ENCODE measurements around the gene CNGA3.

The CNGA3 gene

GRCh38 chr2:98390571-98391476 lies 44.6 kb downstream of the CNGA3 start (continued):
- TF ChIP-seq, protein P1, sequence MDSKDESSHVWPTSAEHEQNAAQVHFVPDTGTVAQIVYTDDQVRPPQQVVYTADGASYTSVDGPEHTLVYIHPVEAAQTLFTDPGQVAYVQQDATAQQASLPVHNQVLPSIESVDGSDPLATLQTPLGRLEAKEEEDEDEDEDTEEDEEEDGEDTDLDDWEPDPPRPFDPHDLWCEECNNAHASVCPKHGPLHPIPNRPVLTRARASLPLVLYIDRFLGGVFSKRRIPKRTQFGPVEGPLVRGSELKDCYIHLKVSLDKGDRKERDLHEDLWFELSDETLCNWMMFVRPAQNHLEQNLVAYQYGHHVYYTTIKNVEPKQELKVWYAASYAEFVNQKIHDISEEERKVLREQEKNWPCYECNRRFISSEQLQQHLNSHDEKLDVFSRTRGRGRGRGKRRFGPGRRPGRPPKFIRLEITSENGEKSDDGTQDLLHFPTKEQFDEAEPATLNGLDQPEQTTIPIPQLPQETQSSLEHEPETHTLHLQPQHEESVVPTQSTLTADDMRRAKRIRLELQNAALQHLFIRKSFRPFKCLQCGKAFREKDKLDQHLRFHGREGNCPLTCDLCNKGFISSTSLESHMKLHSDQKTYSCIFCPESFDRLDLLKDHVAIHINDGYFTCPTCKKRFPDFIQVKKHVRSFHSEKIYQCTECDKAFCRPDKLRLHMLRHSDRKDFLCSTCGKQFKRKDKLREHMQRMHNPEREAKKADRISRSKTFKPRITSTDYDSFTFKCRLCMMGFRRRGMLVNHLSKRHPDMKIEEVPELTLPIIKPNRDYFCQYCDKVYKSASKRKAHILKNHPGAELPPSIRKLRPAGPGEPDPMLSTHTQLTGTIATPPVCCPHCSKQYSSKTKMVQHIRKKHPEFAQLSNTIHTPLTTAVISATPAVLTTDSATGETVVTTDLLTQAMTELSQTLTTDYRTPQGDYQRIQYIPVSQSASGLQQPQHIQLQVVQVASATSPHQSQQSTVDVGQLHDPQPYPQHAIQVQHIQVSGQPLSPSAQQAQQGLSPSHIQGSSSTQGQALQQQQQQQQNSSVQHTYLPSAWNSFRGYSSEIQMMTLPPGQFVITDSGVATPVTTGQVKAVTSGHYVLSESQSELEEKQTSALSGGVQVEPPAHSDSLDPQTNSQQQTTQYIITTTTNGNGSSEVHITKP (tag by site-specific recombination; IDR thresholded peaks at IDR 0.05): no peak
- TF ChIP-seq ZIC2 (tag by site-specific recombination; IDR thresholded peaks at IDR 0.05) (no peak), SP2 (tag by site-specific recombination; IDR thresholded peaks at IDR 0.05) (no peak), CTCF (tag by site-specific recombination; IDR thresholded peaks at IDR 0.05) (no peak)

DNA sequence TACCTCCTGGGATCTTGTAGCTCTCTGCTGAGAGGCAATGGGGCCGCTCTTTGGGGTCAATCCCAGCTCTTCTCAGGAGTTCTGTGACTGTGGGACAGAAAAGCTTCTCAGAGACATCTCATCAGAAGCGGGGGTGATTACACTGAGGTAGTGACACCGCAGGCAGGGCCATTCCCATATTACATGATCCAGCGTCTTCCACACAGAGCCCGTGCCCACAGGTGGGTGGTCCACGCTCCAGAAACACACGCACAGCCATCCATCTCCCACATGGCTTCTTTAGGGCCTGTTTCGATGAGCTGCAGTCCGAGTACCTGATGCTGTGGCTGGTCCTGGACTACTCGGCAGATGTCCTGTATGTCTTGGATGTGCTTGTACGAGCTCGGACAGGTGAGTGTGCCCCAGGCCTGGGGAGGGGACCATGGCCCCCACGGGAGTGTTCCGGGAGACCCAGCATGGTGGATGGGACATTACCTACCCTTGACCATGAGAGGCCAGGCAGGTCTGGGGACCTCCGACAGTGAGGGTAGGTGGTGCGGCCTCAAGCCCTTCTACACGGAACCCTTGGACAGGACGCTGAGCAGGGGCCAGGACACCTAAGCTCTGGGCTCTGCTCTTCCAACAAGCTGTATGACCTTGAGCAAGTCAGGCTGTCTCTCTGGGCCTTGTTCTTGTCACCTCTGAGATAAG lies 45.5 kb downstream of the CNGA3 start:
- H3K9me3 ChIP-seq (ENCODE audit: control insufficient read depth, insufficient read depth, low read depth, low read length): no peaks in the 10 kb centered on the region
- POLR2A ChIA-PET: no interaction called here
- no peaks in the 10 kb centered on the region for H3K36me3 ChIP-seq (ENCODE audit: control insufficient read depth in 2 of 2, insufficient read depth in 1 of 2, low read length in 2 of 2)
- no peak overlapping the region for H3K4me3 ChIP-seq (ENCODE audit: low read depth, low read length)
- no peak for TF ChIP-seq ZNF544 (tag by site-specific recombination; IDR thresholded peaks at IDR 0.05)
- TF ChIP-seq ZNF701 (tag by site-specific recombination; IDR thresholded peaks at IDR 0.05): no peak
- no peak for TF ChIP-seq ZNF747 (tag by site-specific recombination; IDR thresholded peaks at IDR 0.05)
- TF ChIP-seq ZNF175 (tag by site-specific recombination; IDR thresholded peaks at IDR 0.05): no peak
- TF ChIP-seq ZNF398 (tag by site-specific recombination; IDR thresholded peaks at IDR 0.05): no peak
- H3K4me1 ChIP-seq (ENCODE audit: control insufficient read depth, insufficient read depth, low read length): no peaks in the 10 kb centered on the region
- CTCF ChIA-PET: interaction anchor here (0.7 kb wide), 1 partner anchor 107 kb away, joined by 3 read pairs; no protein-coding TSS in a partner anchor
- H3K27ac ChIP-seq (ENCODE audit: extremely low read depth, low read depth, low read length): no peak overlapping the region

- ChIA-PET POLR2A (interaction anchor here (0.6 to 0.7 kb wide), 2 partner anchors 209 to 556 kb away, joined by 3 read pairs; no protein-coding TSS in a partner anchor), CTCF (interaction anchor here (0.7 kb wide), 1 partner anchor 640 kb away, joined by 3 read pairs; no protein-coding TSS in a partner anchor)
- H3K4me3 ChIP-seq (ENCODE audit: low read depth, low read length): no peak overlapping the region
- H3K27ac ChIP-seq (ENCODE audit: extremely low read depth, low read depth, low read length): no peak overlapping the region
- H3K4me1 ChIP-seq (ENCODE audit: control insufficient read depth, insufficient read depth, low read length): no peaks in the 10 kb centered on the region
- H3K9me3 ChIP-seq (ENCODE audit: control insufficient read depth, insufficient read depth, low read depth, low read length): no peaks in the 10 kb centered on the region
- H3K36me3 ChIP-seq (ENCODE audit: control insufficient read depth in 2 of 2, insufficient read depth in 1 of 2, low read length in 2 of 2): no peaks in the 10 kb centered on the region
- TF ChIP-seq ZNF132 (tag by site-specific recombination; IDR thresholded peaks at IDR 0.05; ENCODE audit: borderline replicate concordance) (no peak), ZNF280C (tag by site-specific recombination; IDR thresholded peaks at IDR 0.05) (no peak), ZNF423 (tag by site-specific recombination; IDR thresholded peaks at IDR 0.05) (no peak), PRDM4 (tag by site-specific recombination; IDR thresholded peaks at IDR 0.05) (no peak), ZNF366 (tag by site-specific recombination; conservative IDR thresholded peaks at IDR 0.05) (no peak), ZNF184 (tag by site-specific recombination; IDR thresholded peaks at IDR 0.05) (no peak), ZNF292 (tag by site-specific recombination; IDR thresholded peaks at IDR 0.05; ENCODE audit: borderline replicate concordance, low read depth) (no peak)
- TF ChIP-seq, protein P2, sequence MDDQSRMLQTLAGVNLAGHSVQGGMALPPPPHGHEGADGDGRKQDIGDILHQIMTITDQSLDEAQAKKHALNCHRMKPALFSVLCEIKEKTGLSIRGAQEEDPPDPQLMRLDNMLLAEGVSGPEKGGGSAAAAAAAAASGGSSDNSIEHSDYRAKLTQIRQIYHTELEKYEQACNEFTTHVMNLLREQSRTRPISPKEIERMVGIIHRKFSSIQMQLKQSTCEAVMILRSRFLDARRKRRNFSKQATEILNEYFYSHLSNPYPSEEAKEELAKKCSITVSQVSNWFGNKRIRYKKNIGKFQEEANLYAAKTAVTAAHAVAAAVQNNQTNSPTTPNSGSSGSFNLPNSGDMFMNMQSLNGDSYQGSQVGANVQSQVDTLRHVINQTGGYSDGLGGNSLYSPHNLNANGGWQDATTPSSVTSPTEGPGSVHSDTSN (CRISPR knock-in tag; IDR thresholded peaks at IDR 0.05): no peak
Observed at GRCh38 chr2:98393354-98393753, 47.1 kb downstream of the CNGA3 start.
